ENCODE measurements around the gene B3GNT2. TPM values are rescaled to one million over a fixed set of nuclear protein-coding genes. Genes with fewer than 3 reads are reported as not detected.
A peak's percentile ranks its signal among the peaks of the same experiment; 100 is the strongest.
"Not testable (repeated sequence)": the region's sequence is repeated elsewhere in the genome, so short reads cannot be mapped to it uniquely, and the experiment has no call there.

Gene B3GNT2
- total and polyA plus RNA-seq, 3 experiments from 2014 or later: 30.1 to 62.1 (median 30.9) TPM

DNA sequence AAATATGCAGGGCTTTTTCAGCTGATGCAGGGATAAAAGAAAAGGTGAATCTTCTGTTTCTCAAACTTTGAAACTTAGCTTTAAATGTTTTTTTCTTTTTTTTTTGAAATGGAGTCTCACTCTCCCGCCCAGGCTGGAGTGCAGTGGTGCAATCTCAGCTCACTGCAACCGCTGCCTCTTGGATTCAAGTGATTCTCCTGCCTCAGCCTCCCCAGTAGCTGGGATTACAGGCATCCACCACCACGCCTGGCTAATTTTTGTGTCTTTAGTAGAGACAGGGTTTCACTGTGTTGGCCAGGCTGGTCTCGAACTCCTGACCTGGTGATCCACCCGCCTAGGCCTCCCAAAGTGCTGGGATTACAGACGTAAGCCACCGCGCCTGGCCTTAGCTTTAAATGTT lies 2.9 kb downstream of the B3GNT2 start:
- ChIA-PET POLR2A (interaction anchor here (0.6 to 0.7 kb wide), 2 partner anchors 33 to 532 kb away, joined by 3 read pairs; no protein-coding TSS in a partner anchor), CTCF (interaction anchor here (1.0 to 1.7 kb wide), 2 partner anchors 19 to 34 kb away, joined by 3 to 5 read pairs; no protein-coding TSS in a partner anchor)
- H3K9me3 ChIP-seq (ENCODE audit: low read length); H3K27me3 ChIP-seq (ENCODE audit: insufficient read depth, low read length, poor library complexity, severe bottlenecking); H3K27me3 Mint-ChIP-seq; H3K9me3 Mint-ChIP-seq; H3K36me3 ChIP-seq (ENCODE audit: insufficient read depth, low read length); H3K4me3 ChIP-seq (ENCODE audit: low read length); H3K27ac ChIP-seq (ENCODE audit: low read depth, low read length); DNase-seq: not testable (repeated sequence)
- peaks cover 69% of the 10 kb centered on the region for H3K4me1 ChIP-seq (ENCODE audit: insufficient read depth, low read length)
- Mint-ChIP-seq H3K27ac (peak overlapping the region; percentile 74 to 98 (median 92)), H3K4me1 (peaks cover 61 to 65% (median 62%) of the 10 kb centered on the region in 3 donors), H3K4me3 (peak overlapping the region; percentile 87 to 98 (median 94)), H3K36me3 (peaks cover 0 to 16% (median 0%) of the 10 kb centered on the region in 3 donors)

DNA sequence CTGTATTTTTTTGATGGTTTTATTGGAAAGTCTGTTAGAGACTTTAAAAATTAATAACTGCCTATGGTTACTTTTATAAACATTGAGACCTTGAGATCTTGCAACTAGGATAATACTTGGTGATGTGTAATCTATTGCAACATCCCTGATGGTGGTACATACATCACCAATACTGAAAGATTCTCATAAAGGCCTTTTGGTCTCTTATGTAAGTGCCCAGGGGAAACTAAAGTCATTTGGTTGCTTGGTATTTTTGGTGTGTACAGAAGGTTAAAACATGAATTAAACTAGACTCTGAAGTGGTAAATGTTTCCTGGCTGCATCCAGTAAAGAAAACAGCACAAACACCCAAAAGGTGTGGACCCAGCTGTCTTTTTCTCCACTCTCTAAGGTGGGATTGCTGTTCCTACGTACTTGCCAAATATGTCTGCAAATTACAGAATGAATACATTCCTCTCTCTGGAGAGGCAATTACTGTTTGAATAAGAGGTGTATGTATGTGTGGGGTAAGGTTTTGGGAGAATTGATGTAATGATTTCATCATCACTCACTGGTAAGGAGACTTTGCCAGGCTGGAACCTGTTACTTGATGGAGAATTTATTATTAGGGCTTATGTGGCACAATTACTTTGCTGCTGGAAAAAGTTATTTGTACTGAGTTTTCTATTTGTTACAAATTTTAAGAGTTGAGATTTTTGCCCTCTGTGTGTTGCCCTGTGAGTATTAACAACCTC lies 3.6 kb downstream of the B3GNT2 start:
- peak overlapping the region; percentile 87 to 98 (median 94) for H3K4me3 Mint-ChIP-seq
- H3K27ac Mint-ChIP-seq: peak overlapping the region; percentile 74 to 98 (median 87)
- H3K27ac ChIP-seq (ENCODE audit: low read depth, low read length): no peak overlapping the region
- peaks cover 69% of the 10 kb centered on the region for H3K4me1 ChIP-seq (ENCODE audit: insufficient read depth, low read length)
- CTCF ChIA-PET: interaction anchor here (1.0 to 1.7 kb wide), 5 partner anchors 10 to 212 kb away, joined by 3 to 7 read pairs (median 5); no protein-coding TSS in a partner anchor
- no peaks in the 10 kb centered on the region for H3K9me3 ChIP-seq (ENCODE audit: low read length)
- H3K9me3 Mint-ChIP-seq: no peaks in the 10 kb centered on the region
- H3K4me1 Mint-ChIP-seq: peaks cover 68 to 69% (median 69%) of the 10 kb centered on the region in 3 donors
- H3K36me3 Mint-ChIP-seq: peaks cover 0 to 16% (median 0%) of the 10 kb centered on the region in 3 donors
- no peaks in the 10 kb centered on the region for H3K27me3 Mint-ChIP-seq
- POLR2A ChIA-PET: interaction anchor here (0.7 kb wide), 1 partner anchor 20 kb away, joined by 3 read pairs; no protein-coding TSS in a partner anchor
- DNase-seq: peak in 1 of 5 donors; percentile 27
- H3K36me3 ChIP-seq (ENCODE audit: insufficient read depth, low read length): no peaks in the 10 kb centered on the region
- peak overlapping the region; percentile 2 for H3K4me3 ChIP-seq (ENCODE audit: low read length)
- no peaks in the 10 kb centered on the region for H3K27me3 ChIP-seq (ENCODE audit: insufficient read depth, low read length, poor library complexity, severe bottlenecking)

- DNase-seq: peak in 2 of 5 donors; percentile 49 to 66
- Mint-ChIP-seq H3K27me3 (no peaks in the 10 kb centered on the region), H3K36me3 (peaks cover 0 to 18% (median 0%) of the 10 kb centered on the region in 3 donors), H3K4me1 (peaks cover 76 to 77% (median 77%) of the 10 kb centered on the region in 3 donors), H3K4me3 (peak overlapping the region; percentile 72 to 95 (median 91)), H3K9me3 (no peaks in the 10 kb centered on the region), H3K27ac (peak overlapping the region; percentile 52 to 98 (median 87))
- ChIA-PET POLR2A (interaction anchor here (0.7 to 1.3 kb wide), 3 partner anchors 9 to 19 kb away, joined by 3 to 5 read pairs (median 3); no protein-coding TSS in a partner anchor), CTCF (interaction anchor here (1.1 to 1.7 kb wide), 7 partner anchors 9 to 211 kb away, joined by 3 to 9 read pairs (median 5); no protein-coding TSS in a partner anchor)
- Histone ChIP-seq H3K4me3 (ENCODE audit: low read length) (peak overlapping the region; percentile 33), H3K27me3 (ENCODE audit: insufficient read depth, low read length, poor library complexity, severe bottlenecking) (no peaks in the 10 kb centered on the region), H3K27ac (ENCODE audit: low read depth, low read length) (no peak overlapping the region), H3K36me3 (ENCODE audit: insufficient read depth, low read length) (no peaks in the 10 kb centered on the region), H3K9me3 (ENCODE audit: low read length) (no peaks in the 10 kb centered on the region), H3K4me1 (ENCODE audit: insufficient read depth, low read length) (peaks cover 64% of the 10 kb centered on the region)
Measured at GRCh38 chr2:62200291-62200841, 4.5 kb downstream of the B3GNT2 start.

DNA sequence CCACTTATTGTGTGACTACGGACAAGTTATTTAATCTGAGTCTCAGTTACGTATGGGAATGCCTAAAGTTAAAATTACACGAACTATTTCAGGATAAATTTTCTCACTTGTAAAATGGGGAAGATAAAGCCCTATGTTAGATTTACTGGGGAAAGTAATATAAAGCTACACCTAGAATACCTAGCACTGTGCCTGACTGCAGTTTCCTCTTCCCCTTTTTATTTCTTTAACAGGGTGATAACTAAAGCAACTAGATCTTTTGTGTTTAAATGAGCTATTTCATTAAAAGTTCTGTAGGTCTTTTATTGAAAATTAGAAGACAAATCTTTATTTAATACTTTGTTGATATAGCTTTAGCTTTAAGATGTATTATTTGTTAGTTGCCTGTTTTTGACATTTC lies 5.0 kb downstream of the B3GNT2 start:
- ChIA-PET POLR2A (interaction anchor here (0.9 to 1.3 kb wide), 2 partner anchors 8 to 10 kb away, joined by 3 to 5 read pairs; no protein-coding TSS in a partner anchor), CTCF (interaction anchor here (1.1 to 1.7 kb wide), 6 partner anchors 9 to 210 kb away, joined by 3 to 9 read pairs (median 6); no protein-coding TSS in a partner anchor)
- Mint-ChIP-seq H3K27ac (peak overlapping the region; percentile 72 to 98 (median 83)), H3K4me3 (peak overlapping the region; percentile 72 to 95 (median 91)), H3K27me3 (no peaks in the 10 kb centered on the region), H3K36me3 (peaks cover 0 to 18% (median 0%) of the 10 kb centered on the region in 3 donors), H3K9me3 (no peaks in the 10 kb centered on the region), H3K4me1 (peaks cover 81 to 82% (median 82%) of the 10 kb centered on the region in 3 donors)
- H3K27me3 ChIP-seq (ENCODE audit: insufficient read depth, low read length, poor library complexity, severe bottlenecking): no peaks in the 10 kb centered on the region
- no peaks in the 10 kb centered on the region for H3K9me3 ChIP-seq (ENCODE audit: low read length)
- no peak overlapping the region for H3K27ac ChIP-seq (ENCODE audit: low read depth, low read length)
- H3K36me3 ChIP-seq (ENCODE audit: insufficient read depth, low read length): no peaks in the 10 kb centered on the region
- no peak for DNase-seq
- H3K4me3 ChIP-seq (ENCODE audit: low read length): no peak overlapping the region
- peaks cover 66% of the 10 kb centered on the region for H3K4me1 ChIP-seq (ENCODE audit: insufficient read depth, low read length)

DNA sequence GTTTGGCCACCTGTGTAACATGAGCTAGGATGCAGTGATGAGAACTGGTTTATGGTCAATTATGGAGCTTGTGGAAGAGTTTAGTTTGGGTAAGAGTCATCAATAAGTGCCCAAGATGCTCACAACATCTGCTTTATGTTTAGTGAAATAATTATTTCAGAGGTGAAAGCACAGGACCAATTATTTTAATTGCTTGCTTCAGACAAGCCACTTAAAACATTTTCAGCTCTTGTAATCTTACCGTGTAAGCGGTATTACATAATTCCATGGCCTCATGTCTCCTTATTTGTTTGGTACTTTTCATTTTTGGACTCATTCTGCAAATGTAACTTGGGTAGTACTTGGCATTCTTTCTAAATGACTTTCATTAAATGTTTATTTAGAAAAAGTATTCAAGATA lies 5.4 kb downstream of the B3GNT2 start:
- Mint-ChIP-seq H3K4me1 (peaks cover 86% of the 10 kb centered on the region in 3 donors), H3K27ac (peak overlapping the region; percentile 72 to 98 (median 83)), H3K4me3 (peak overlapping the region; percentile 71 to 95 (median 91)), H3K27me3 (no peaks in the 10 kb centered on the region), H3K36me3 (peaks cover 0 to 18% (median 0%) of the 10 kb centered on the region in 3 donors), H3K9me3 (no peaks in the 10 kb centered on the region)
- no peak for DNase-seq
- ChIA-PET POLR2A (interaction anchor here (0.9 to 1.3 kb wide), 2 partner anchors 8 to 9 kb away, joined by 3 to 5 read pairs; no protein-coding TSS in a partner anchor), CTCF (interaction anchor here (1.3 to 1.7 kb wide), 4 partner anchors 8 to 210 kb away, joined by 3 to 9 read pairs (median 7); no protein-coding TSS in a partner anchor)
- Histone ChIP-seq H3K27me3 (ENCODE audit: insufficient read depth, low read length, poor library complexity, severe bottlenecking) (no peaks in the 10 kb centered on the region), H3K27ac (ENCODE audit: low read depth, low read length) (no peak overlapping the region), H3K4me3 (ENCODE audit: low read length) (no peak overlapping the region), H3K9me3 (ENCODE audit: low read length) (no peaks in the 10 kb centered on the region), H3K36me3 (ENCODE audit: insufficient read depth, low read length) (no peaks in the 10 kb centered on the region), H3K4me1 (ENCODE audit: insufficient read depth, low read length) (peaks cover 71% of the 10 kb centered on the region)

DNA sequence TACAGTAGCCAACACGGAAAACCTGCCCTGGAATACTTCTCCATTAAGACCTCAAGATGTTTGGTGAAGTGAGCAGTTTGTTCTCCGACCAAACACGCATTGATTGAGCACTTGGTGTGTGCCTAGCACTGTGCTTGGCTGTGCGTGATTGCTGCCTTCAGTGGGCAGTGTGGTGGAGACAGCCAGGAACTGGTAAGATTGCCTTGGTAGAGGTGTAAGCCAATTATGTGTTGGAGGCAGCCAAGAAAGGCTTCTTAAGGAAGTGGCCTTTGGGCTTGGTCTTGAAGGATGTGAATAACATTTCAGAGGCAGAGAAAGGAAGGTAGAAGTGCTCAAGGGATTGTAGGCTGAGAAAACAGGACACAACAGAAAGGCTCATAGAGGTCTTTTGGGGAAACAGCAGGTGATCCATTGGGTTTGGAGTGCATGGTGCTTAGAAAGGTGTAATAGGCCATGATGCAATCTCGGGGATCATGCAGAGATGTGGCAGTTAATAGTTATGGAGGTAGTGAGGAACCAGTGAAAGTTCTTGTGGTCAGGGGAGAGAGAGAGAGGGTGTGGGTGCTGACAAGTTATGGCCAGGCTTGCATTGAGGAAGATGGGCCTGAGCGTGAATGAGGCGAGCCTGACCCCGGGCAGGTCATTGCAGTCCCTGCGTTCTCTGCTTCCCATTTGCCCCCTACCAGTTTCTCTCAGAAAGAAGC lies 6.3 kb downstream of the B3GNT2 start:
- no peaks in the 10 kb centered on the region for H3K9me3 ChIP-seq (ENCODE audit: low read length)
- H3K4me3 ChIP-seq (ENCODE audit: low read length): peak overlapping the region; percentile 20
- H3K4me1 ChIP-seq (ENCODE audit: insufficient read depth, low read length): peaks cover 79% of the 10 kb centered on the region
- POLR2A ChIA-PET: no interaction called here
- Mint-ChIP-seq H3K27me3 (no peaks in the 10 kb centered on the region), H3K9me3 (no peaks in the 10 kb centered on the region), H3K4me3 (peak overlapping the region; percentile 28 to 94 (median 91)), H3K4me1 (peaks cover 94 to 95% (median 95%) of the 10 kb centered on the region in 3 donors), H3K27ac (peak overlapping the region; percentile 73 to 98 (median 86)), H3K36me3 (peaks cover 0 to 15% (median 0%) of the 10 kb centered on the region in 3 donors)
- H3K27ac ChIP-seq (ENCODE audit: low read depth, low read length): no peak overlapping the region
- H3K27me3 ChIP-seq (ENCODE audit: insufficient read depth, low read length, poor library complexity, severe bottlenecking): no peaks in the 10 kb centered on the region
- H3K36me3 ChIP-seq (ENCODE audit: insufficient read depth, low read length): no peaks in the 10 kb centered on the region
- CTCF ChIA-PET: no interaction called here
- DNase-seq: no peak

DNA sequence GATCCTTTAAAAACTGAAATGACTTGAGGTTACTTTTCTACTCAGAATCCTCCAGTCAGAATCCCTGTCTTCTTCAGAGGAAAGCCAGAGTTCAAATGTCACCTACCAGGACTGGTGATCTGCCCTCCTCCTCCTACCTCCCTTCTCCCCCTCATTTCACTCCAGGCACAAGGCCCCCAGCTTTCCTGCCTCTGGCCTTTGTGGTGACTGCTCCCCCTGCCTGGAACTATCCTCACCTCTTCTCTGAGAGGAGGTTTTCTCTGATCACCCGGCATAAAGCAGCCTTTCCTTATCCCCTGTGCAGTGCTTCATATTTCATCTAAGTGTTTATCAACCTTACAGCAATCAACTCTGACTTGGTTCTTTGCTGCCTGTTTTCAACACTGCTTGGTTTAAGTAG lies 6.8 kb downstream of the B3GNT2 start:
- Mint-ChIP-seq H3K36me3 (peaks cover 0 to 9% (median 0%) of the 10 kb centered on the region in 3 donors), H3K27ac (peak overlapping the region; percentile 66 to 98 (median 88)), H3K9me3 (no peaks in the 10 kb centered on the region), H3K4me1 (peaks cover 97 to 100% (median 100%) of the 10 kb centered on the region in 3 donors), H3K4me3 (peak overlapping the region; percentile 23 to 94 (median 87)), H3K27me3 (no peaks in the 10 kb centered on the region)
- Histone ChIP-seq H3K27ac (ENCODE audit: low read depth, low read length) (no peak overlapping the region), H3K27me3 (ENCODE audit: insufficient read depth, low read length, poor library complexity, severe bottlenecking) (no peaks in the 10 kb centered on the region), H3K4me1 (ENCODE audit: insufficient read depth, low read length) (peaks cover 84% of the 10 kb centered on the region), H3K36me3 (ENCODE audit: insufficient read depth, low read length) (no peaks in the 10 kb centered on the region), H3K4me3 (ENCODE audit: low read length) (no peak overlapping the region), H3K9me3 (ENCODE audit: low read length) (no peaks in the 10 kb centered on the region)
- CTCF ChIA-PET: no interaction called here
- no peak for DNase-seq
- POLR2A ChIA-PET: no interaction called here
